CD4-positive, alpha-beta T cell (primary cell): Measurements from ENCODE around the gene CDH24. TPM values are rescaled to one million over a fixed set of nuclear protein-coding genes. Genes with fewer than 3 reads are reported as not detected.

Experiments used
- ATAC-seq: fragments of 200-7000 bp; cut with Tn5 transposase; one replicate; pipeline ENCODE4 v1.10.0; 2022; ENCODE audit warnings: mild to moderate bottlenecking; ENCODE audit not compliant: poor library complexity
- CTCF ChIA-PET: fragments of 350-600 bp; sonication (Branson Sonifier 250); formaldehyde crosslinking; loops from one replicate; lab custom pipeline; 2021; ENCODE audit warnings: antibody characterized with exemption, inconsistent platforms; lab: Charles Lee
- POLR2A ChIA-PET: fragments of 350-600 bp; sonication (Branson Sonifier 250); formaldehyde crosslinking; loops from one replicate; lab custom pipeline; 2021; ENCODE audit warnings: antibody characterized with exemption, inconsistent platforms; lab: Charles Lee
- DNase-seq, 14 experiments: peaks; one replicate each; pipeline ENCODE4 v3.0.0-alpha.2; 2013 to 2020; ENCODE audit warnings: mixed read lengths in 2 of 14
- H3K27ac ChIP-seq, 2 donors: one replicate each; pipeline versions ENCODE4 v1.5.1 to v1.7.0; 2013; ENCODE audit warnings: low read length in 2 of 2, low read depth in 1 of 2, mild to moderate bottlenecking in 1 of 2
- H3K27me3 ChIP-seq, 2 experiments: 1 replicate in 1 of 2; 2 replicates in 1 of 2; pipeline versions ENCODE4 v1.6.1 to v1.7.0; 2013; ENCODE audit warnings: low read length in 2 of 2, control low read depth in 1 of 2, mild to moderate bottlenecking in 1 of 2, moderate library complexity in 1 of 2; ENCODE audit not compliant: insufficient read depth in 2 of 2, control insufficient read depth in 1 of 2
- H3K36me3 ChIP-seq: one replicate; pipeline ENCODE4 v1.6.1; 2013; ENCODE audit warnings: low read length, control low read depth; ENCODE audit not compliant: insufficient read depth
- H3K4me1 ChIP-seq: one replicate; pipeline ENCODE4 v1.6.1; 2013; ENCODE audit warnings: low read length, control low read depth; ENCODE audit not compliant: insufficient read depth
- H3K4me3 ChIP-seq: one replicate; pipeline ENCODE4 v1.5.1; 2013; ENCODE audit warnings: mild to moderate bottlenecking, low read length, moderate library complexity
- H3K9me3 ChIP-seq, 2 experiments: 1 replicate in 1 of 2; 2 replicates in 1 of 2; pipeline versions ENCODE4 v1.6.1 to v1.7.0; 2013; ENCODE audit warnings: low read length in 2 of 2, mild to moderate bottlenecking in 2 of 2, control low read depth in 1 of 2, moderate library complexity in 1 of 2; ENCODE audit not compliant: control insufficient read depth in 1 of 2, insufficient read depth in 1 of 2
- H3K27ac Mint-ChIP-seq: one replicate; pipeline ENCODE4 v1.8.0; 2020; ENCODE audit warnings: mixed read lengths
- H3K27me3 Mint-ChIP-seq: one replicate; pipeline ENCODE4 v1.8.0; 2021; ENCODE audit warnings: mixed read lengths
- H3K36me3 Mint-ChIP-seq: one replicate; pipeline ENCODE4 v1.8.0; 2021; ENCODE audit warnings: low read depth, mixed read lengths
- H3K4me1 Mint-ChIP-seq: one replicate; pipeline ENCODE4 v1.8.0; 2021; ENCODE audit warnings: low read depth, mixed read lengths
- H3K4me3 Mint-ChIP-seq: one replicate; pipeline ENCODE4 v1.8.0; 2020; ENCODE audit warnings: mild to moderate bottlenecking, mixed read lengths
- H3K9me3 Mint-ChIP-seq: one replicate; pipeline ENCODE4 v1.8.0; 2020; ENCODE audit warnings: mixed read lengths
- intact Hi-C, 2 experiments: fragments of 100-400 bp; cut with DNase I in 1 of 2; cut with micrococcal nuclease in 1 of 2; formaldehyde crosslinking; loops; one replicate each; pipeline versions ENCODE4 v1.15.1 to v1.9.0; 2023 to 2025; cut with DNase I, micrococcal nuclease
- total RNA-seq, 174 experiments: library from RNA in 2 of 174; stranded (reverse) in 2 of 174; gene quantifications; one replicate each; pipeline ENCODE4 v1.2.3 and lab custom pipeline; 2021 to 2026
- TF ChIP-seq, protein P1 (sequence below): fragments of 200-600 bp; IDR thresholded peaks from one replicate; pipeline ENCODE4 v1.8.0; 2022; ENCODE audit warnings: antibody characterized with exemption, mild to moderate bottlenecking

Gene CDH24
- total RNA-seq, 2 experiments from 2014 or later, result 3.3 to 3.7 TPM

DNA sequence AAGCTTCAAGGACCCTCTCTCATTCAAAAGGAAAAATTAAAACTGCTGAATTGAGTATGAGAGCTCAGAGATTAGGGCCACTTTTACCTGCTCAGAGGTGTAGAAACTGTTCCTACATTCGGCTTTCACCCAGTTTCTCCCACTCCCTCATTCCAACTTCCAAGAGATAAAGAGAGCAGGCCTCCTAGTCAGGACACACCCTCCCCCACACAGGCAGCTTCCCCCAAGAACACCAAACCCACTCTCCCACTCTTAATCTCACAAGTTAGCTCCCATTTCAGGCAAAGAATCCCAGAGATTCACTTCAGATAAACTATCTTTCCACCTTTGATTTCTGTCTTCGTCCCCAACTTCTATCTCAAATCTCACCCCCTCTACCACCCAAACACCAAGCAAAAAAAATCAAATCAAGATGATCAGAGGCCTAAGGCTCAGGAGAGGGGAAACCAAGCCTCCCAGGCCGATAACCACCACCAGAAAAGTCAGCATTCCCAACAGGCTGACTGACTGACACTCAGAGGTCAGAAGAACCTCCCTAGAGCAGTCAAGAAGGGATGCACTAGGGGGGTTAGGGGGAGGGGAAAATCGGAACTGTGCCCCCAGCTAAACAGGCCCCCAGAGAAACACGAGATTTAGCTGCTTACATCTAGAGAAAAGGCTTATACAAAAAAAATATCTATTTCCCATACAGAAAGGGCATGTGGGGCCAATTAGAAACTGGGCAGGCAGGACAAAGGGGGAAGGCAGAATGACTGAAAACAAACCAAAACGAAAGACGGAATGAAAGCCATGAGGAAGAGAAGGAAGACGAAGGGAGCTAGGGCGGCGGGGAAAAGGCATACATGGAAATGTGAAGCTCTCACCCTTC, 13.2 kb upstream of the CDH24 start:
- intact Hi-C loops, result loop anchor here (2.0 to 5.0 kb wide), 3 partner anchors 24 to 112 kb away; partner anchors contain the start of genes ACIN1 (in 1 of the 2), C14orf119 (in 1 of the 2) and SLC7A8 (in 1 of the 2)
- POLR2A ChIA-PET, result interaction anchor here (1.3 to 4.5 kb wide), 5 partner anchors 9 to 501 kb away, joined by 3 to 35 read pairs (median 4); partner anchors contain the start of genes ACIN1, C14orf119 and PABPN1
- no peak for ATAC-seq

DNA sequence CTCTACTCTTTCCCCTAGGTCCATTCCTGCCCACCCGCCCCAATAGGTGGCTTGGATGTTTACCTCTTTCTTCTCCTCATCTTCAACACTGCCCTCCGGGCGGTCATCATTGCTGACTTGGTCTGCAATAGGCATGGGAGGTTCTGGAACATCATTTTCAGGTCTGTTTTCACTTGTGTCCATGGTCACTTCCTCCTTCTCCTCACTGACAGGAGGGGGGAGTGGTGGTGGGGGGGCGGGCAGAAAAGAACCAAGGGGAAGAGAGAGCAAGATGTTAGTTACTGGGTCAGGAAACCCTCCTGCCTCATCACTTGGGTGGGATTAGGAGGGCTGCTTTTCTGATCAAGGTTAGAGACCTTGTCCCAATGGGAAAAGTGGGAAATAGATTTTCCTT, 12.1 kb upstream of the CDH24 start:
- no peak overlapping the region for H3K27ac ChIP-seq

More for the DNA sequence above, 13.2 kb upstream of the CDH24 start:
- H3K4me1 ChIP-seq, result peaks cover 36% of the 10 kb centered on the region
- H3K4me3 Mint-ChIP-seq, result peak overlapping the region; percentile 93
- peak overlapping the region; percentile 84 for H3K27ac Mint-ChIP-seq
- H3K27me3 ChIP-seq, result no peaks in the 10 kb centered on the region
- TF ChIP-seq, protein P1, sequence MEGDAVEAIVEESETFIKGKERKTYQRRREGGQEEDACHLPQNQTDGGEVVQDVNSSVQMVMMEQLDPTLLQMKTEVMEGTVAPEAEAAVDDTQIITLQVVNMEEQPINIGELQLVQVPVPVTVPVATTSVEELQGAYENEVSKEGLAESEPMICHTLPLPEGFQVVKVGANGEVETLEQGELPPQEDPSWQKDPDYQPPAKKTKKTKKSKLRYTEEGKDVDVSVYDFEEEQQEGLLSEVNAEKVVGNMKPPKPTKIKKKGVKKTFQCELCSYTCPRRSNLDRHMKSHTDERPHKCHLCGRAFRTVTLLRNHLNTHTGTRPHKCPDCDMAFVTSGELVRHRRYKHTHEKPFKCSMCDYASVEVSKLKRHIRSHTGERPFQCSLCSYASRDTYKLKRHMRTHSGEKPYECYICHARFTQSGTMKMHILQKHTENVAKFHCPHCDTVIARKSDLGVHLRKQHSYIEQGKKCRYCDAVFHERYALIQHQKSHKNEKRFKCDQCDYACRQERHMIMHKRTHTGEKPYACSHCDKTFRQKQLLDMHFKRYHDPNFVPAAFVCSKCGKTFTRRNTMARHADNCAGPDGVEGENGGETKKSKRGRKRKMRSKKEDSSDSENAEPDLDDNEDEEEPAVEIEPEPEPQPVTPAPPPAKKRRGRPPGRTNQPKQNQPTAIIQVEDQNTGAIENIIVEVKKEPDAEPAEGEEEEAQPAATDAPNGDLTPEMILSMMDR, result no peak
- CTCF ChIA-PET, result interaction anchor here (1.0 to 2.2 kb wide), 4 partner anchors 13 to 500 kb away, joined by 4 to 7 read pairs (median 6); no protein-coding TSS in a partner anchor
- peaks cover 49% of the 10 kb centered on the region for H3K4me1 Mint-ChIP-seq
- H3K27me3 Mint-ChIP-seq, result no peaks in the 10 kb centered on the region
- peak overlapping the region; percentile 67 for H3K4me3 ChIP-seq
- H3K27ac ChIP-seq, result peak overlapping the region; percentile 66 to 70
- DNase-seq, result no peak
- peaks cover 66% of the 10 kb centered on the region for H3K36me3 Mint-ChIP-seq
- H3K9me3 ChIP-seq, result no peaks in the 10 kb centered on the region
- H3K9me3 Mint-ChIP-seq, result no peaks in the 10 kb centered on the region
- peaks cover 69% of the 10 kb centered on the region for H3K36me3 ChIP-seq

More for the DNA sequence above, 12.1 kb upstream of the CDH24 start:
- peaks cover 69% of the 10 kb centered on the region for H3K36me3 ChIP-seq
- no peak overlapping the region for H3K4me3 ChIP-seq
- CTCF ChIA-PET, result interaction anchor here (0.6 to 2.0 kb wide), 47 partner anchors 8 to 503 kb away, joined by 3 to 27 read pairs (median 4); partner anchors contain the start of genes ACIN1, AJUBA, C14orf119 and HAUS4
- H3K9me3 ChIP-seq, result no peaks in the 10 kb centered on the region
- Mint-ChIP-seq H3K27ac (no peak overlapping the region), H3K36me3 (peaks cover 66% of the 10 kb centered on the region), H3K27me3 (no peaks in the 10 kb centered on the region), H3K4me3 (peak overlapping the region; percentile 78), H3K4me1 (peaks cover 49% of the 10 kb centered on the region), H3K9me3 (no peaks in the 10 kb centered on the region)
- H3K27me3 ChIP-seq, result no peaks in the 10 kb centered on the region
- peaks cover 36% of the 10 kb centered on the region for H3K4me1 ChIP-seq
- DNase-seq (peak in 1 of 14 experiments; percentile 32), ATAC-seq (no peak)
- TF ChIP-seq, protein P1, result no peak
- intact Hi-C loops, result loop anchor here in 1 of 2 experiments (1.0 kb wide), 2 partner anchors 40 to 118 kb away; no protein-coding TSS in a partner anchor
- POLR2A ChIA-PET, result interaction anchor here (1.0 to 4.5 kb wide), 9 partner anchors 11 to 311 kb away, joined by 3 to 35 read pairs (median 5); partner anchors contain the start of genes ACIN1, C14orf119, CDH24 and PABPN1
